ENCODE data around the gene MYLK2.

DNA sequence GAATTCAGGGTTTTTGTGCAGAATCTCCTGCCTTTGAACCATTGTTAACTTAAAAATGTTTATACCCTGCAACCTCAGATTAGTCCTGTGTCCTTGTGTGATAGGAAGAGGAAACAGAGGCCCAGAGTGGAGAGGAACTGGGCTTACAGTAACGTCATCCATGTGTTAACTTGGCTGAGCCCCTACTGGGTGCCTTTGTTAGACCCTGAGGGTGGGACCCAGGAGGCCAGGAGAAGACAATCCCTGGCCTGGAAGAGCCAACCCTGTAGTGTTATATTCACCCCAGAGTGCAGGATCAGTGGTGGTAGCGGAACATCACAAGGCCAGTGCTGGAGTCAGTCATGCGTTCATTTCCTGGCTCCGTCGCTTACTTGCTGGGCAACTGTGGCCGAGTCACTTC, 10.6 kb downstream of the MYLK2 start:
- TF ChIP-seq, protein P1, sequence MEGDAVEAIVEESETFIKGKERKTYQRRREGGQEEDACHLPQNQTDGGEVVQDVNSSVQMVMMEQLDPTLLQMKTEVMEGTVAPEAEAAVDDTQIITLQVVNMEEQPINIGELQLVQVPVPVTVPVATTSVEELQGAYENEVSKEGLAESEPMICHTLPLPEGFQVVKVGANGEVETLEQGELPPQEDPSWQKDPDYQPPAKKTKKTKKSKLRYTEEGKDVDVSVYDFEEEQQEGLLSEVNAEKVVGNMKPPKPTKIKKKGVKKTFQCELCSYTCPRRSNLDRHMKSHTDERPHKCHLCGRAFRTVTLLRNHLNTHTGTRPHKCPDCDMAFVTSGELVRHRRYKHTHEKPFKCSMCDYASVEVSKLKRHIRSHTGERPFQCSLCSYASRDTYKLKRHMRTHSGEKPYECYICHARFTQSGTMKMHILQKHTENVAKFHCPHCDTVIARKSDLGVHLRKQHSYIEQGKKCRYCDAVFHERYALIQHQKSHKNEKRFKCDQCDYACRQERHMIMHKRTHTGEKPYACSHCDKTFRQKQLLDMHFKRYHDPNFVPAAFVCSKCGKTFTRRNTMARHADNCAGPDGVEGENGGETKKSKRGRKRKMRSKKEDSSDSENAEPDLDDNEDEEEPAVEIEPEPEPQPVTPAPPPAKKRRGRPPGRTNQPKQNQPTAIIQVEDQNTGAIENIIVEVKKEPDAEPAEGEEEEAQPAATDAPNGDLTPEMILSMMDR (IDR thresholded peaks at IDR 0.05): no peak
- TF ChIP-seq POLR2A (IDR thresholded peaks at IDR 0.05): no peak
